ENCODE results near the gene GATAD2A. TPM values are rescaled to one million over a fixed set of nuclear protein-coding genes. Genes with fewer than 3 reads are reported as not detected.

The GATAD2A gene
- total and polyA plus RNA-seq, 2 donors from 2014 or later = 18.0 to 91.0 TPM

- H3K9ac ChIP-seq (ENCODE audit: low read length in 3 of 3) = no peak overlapping the region
- H3K4me1 ChIP-seq (ENCODE audit: control insufficient read depth in 2 of 3, insufficient read depth in 2 of 3, low read depth in 1 of 3, low read length in 3 of 3) = peaks cover 0 to 15% (median 11%) of the 10 kb centered on the region in 3 donors
- intact Hi-C loops (cut with DNase I) = no loop called here
- peaks cover 0 to 3% (median 0%) of the 10 kb centered on the region in 3 donors for H3K36me3 ChIP-seq (ENCODE audit: control insufficient read depth in 2 of 3, insufficient read depth in 3 of 3, low read length in 3 of 3)
- no peaks in the 10 kb centered on the region for H3K27me3 ChIP-seq (ENCODE audit: control insufficient read depth, insufficient read depth, low read length)
- FAIRE-seq (no peak), DNase-seq (no peak)
- no peak overlapping the region for H3K27ac ChIP-seq (ENCODE audit: low read depth in 2 of 2, low read length in 2 of 2)
- H3K4me3 ChIP-seq (ENCODE audit: low read length in 3 of 3) = no peak overlapping the region
- no peak for TF ChIP-seq CTCF (IDR thresholded peaks at IDR 0.05; ENCODE audit: borderline replicate concordance, extremely low read depth, insufficient read depth)
- H3K9me3 ChIP-seq (ENCODE audit: control insufficient read depth in 2 of 3, insufficient read depth in 1 of 3, low read length in 3 of 3) = no peaks in the 10 kb centered on the region
Measured at GRCh38 chr19:19439176-19439482, 33.7 kb downstream of the GATAD2A start.

DNA sequence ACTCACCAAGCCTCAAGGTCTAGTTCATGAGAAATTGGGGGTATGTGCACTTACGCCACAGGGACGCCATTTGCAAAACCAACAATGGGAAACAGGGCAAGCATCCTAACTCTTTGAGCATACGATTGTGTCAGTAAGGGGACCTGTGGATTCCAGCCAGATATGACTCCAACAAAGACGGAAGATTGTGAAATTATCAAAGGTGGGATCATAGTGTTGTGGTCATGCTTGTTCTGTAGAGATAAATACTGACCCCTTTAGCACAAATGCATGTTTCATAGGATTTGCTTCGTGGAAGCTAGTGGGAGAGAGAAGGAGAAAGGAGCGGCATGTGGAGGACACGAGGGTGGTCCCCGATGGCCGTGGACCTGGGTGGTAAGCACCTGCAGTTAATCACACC is 37.8 kb downstream of the GATAD2A start:
- Histone ChIP-seq H3K4me1 (ENCODE audit: control insufficient read depth in 2 of 3, insufficient read depth in 2 of 3, low read depth in 1 of 3, low read length in 3 of 3) (peaks cover 0 to 13% (median 0%) of the 10 kb centered on the region in 3 donors), H3K27me3 (ENCODE audit: control insufficient read depth, insufficient read depth, low read length) (no peaks in the 10 kb centered on the region), H3K4me3 (ENCODE audit: low read length in 3 of 3) (no peak overlapping the region), H3K9me3 (ENCODE audit: control insufficient read depth in 2 of 3, insufficient read depth in 1 of 3, low read length in 3 of 3) (no peaks in the 10 kb centered on the region), H3K27ac (ENCODE audit: low read depth in 2 of 2, low read length in 2 of 2) (no peak overlapping the region), H3K9ac (ENCODE audit: low read length in 3 of 3) (no peak overlapping the region), H3K36me3 (ENCODE audit: control insufficient read depth in 2 of 3, insufficient read depth in 3 of 3, low read length in 3 of 3) (peaks cover 0 to 8% (median 0%) of the 10 kb centered on the region in 3 donors)
- no peak for DNase-seq
- no peak for FAIRE-seq
- intact Hi-C loops (cut with DNase I) = no loop called here
- TF ChIP-seq CTCF (IDR thresholded peaks at IDR 0.05; ENCODE audit: borderline replicate concordance, extremely low read depth, insufficient read depth) = no peak

DNA sequence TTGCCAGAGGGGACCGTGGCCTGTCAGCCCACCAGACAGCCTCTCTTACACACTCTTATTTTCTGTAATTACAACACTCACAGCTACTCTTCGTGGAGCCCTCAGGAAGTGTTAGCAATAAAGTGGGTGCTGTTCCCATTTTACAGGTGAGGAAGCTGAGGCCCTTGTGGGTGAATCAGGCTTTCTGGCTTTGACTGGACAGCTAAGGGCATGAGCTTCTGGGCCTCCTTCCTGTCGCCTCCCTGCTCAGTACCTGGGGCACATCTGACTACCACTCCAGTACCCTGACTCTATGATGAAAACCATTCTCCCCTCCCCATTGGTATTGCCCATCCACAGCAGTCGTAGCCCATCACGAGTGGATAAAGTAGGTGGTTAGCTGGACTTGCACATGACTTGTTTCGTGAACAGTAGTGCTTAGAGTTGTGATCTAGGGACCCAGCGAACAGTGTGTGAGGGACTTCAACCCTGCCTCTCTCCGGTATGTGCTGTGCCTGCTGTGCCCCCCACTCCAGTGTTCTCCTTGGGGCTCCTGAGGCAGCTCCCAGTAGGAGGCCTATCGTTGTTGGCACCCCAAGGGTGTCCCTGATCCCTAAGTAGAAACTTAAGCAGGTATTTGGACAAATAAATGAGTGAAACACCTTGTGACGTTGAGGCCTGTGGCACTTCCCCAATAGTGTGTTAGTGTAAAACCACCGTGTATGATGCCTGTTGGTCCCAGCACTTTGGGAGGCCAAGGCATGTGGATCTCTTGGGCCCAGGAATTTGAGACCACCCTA is 38.6 kb downstream of the GATAD2A start:
- no peaks in the 10 kb centered on the region for H3K9me3 ChIP-seq (ENCODE audit: control insufficient read depth in 2 of 3, insufficient read depth in 1 of 3, low read length in 3 of 3)
- FAIRE-seq (no peak), DNase-seq (peak in 1 of 5 donors; percentile 42)
- no peak for TF ChIP-seq CTCF (IDR thresholded peaks at IDR 0.05; ENCODE audit: borderline replicate concordance, extremely low read depth, insufficient read depth)
- H3K36me3 ChIP-seq (ENCODE audit: control insufficient read depth in 2 of 3, insufficient read depth in 3 of 3, low read length in 3 of 3) = peaks cover 0 to 8% (median 0%) of the 10 kb centered on the region in 3 donors
- intact Hi-C loops (cut with DNase I) = no loop called here
- no peak overlapping the region for H3K4me3 ChIP-seq (ENCODE audit: low read length in 3 of 3)
- H3K27me3 ChIP-seq (ENCODE audit: control insufficient read depth, insufficient read depth, low read length) = no peaks in the 10 kb centered on the region
- no peak overlapping the region for H3K27ac ChIP-seq (ENCODE audit: low read depth in 2 of 2, low read length in 2 of 2)
- H3K9ac ChIP-seq (ENCODE audit: low read length in 3 of 3) = no peak overlapping the region
- H3K4me1 ChIP-seq (ENCODE audit: control insufficient read depth in 2 of 3, insufficient read depth in 2 of 3, low read depth in 1 of 3, low read length in 3 of 3) = peaks cover 0 to 13% (median 0%) of the 10 kb centered on the region in 3 donors

All from kidney (tissue), 14 donors.